Pulmonary artery endothelial cell (primary cell): ENCODE results near the gene MSANTD2. TPM values are rescaled to one million over a fixed set of nuclear protein-coding genes. Genes with fewer than 3 reads are reported as not detected.
A peak's percentile ranks its signal among the peaks of the same experiment; 100 is the strongest.

Experiments
- DNase-seq: peaks from one replicate; pipeline ENCODE4 v3.0.0-alpha.2; 2011; ENCODE audit warnings: low read depth, low spot score
- total RNA-seq: library from RNA; depleted of rRNA; stranded (reverse); fragments of >200 nt; gene quantifications from 2 replicates; pipeline ENCODE4 v1.2.3, GENCODE V29; 2014

The MSANTD2 gene
- 8.1 and 12.6 TPM in 2 replicates for total RNA-seq

- no peak for DNase-seq
Observed at GRCh38 chr11:124800226-124800929, at the start of gene MSANTD2. Gene MSANTD2 (minus strand): TSS chr11:124800406. CDS start chr11:124800380, 26 bp downstream.

GRCh38 chr11:124846070-124846673 is 46.0 kb upstream of the MSANTD2 start:
- DNase-seq: no peak

GRCh38 chr11:124844664-124845079 is 44.5 kb upstream of the MSANTD2 start:
- DNase-seq: no peak

- no peak for DNase-seq
Observed at GRCh38 chr11:124843616-124843910, 43.4 kb upstream of the MSANTD2 start.

- no peak for DNase-seq
Observed at GRCh38 chr11:124842305-124842704, 42.1 kb upstream of the MSANTD2 start.

- no peak for DNase-seq
Observed at GRCh38 chr11:124841840-124842239, 41.6 kb upstream of the MSANTD2 start.

- no peak for DNase-seq
Observed at GRCh38 chr11:124841201-124841600, 41.0 kb upstream of the MSANTD2 start.

GRCh38 chr11:124840666-124841065 is 40.5 kb upstream of the MSANTD2 start:
- DNase-seq: no peak

- DNase-seq: no peak
Observed at GRCh38 chr11:124839972-124840621, 39.9 kb upstream of the MSANTD2 start.

- DNase-seq: no peak
Observed at GRCh38 chr11:124839128-124839971, 39.1 kb upstream of the MSANTD2 start.

GRCh38 chr11:124838805-124839127 is 38.6 kb upstream of the MSANTD2 start:
- no peak for DNase-seq

- peak; percentile 76 for DNase-seq
Observed at GRCh38 chr11:124837491-124837856, 37.3 kb upstream of the MSANTD2 start.

- DNase-seq: no peak
Observed at GRCh38 chr11:124835918-124836317, 35.7 kb upstream of the MSANTD2 start.

- DNase-seq: no peak
Observed at GRCh38 chr11:124834526-124835180, 34.4 kb upstream of the MSANTD2 start.

GRCh38 chr11:124832571-124832970 is 32.4 kb upstream of the MSANTD2 start:
- no peak for DNase-seq

GRCh38 chr11:124831897-124832296 is 31.7 kb upstream of the MSANTD2 start:
- DNase-seq: no peak

GRCh38 chr11:124830749-124831148 is 30.5 kb upstream of the MSANTD2 start:
- no peak for DNase-seq

GRCh38 chr11:124829986-124830385 is 29.8 kb upstream of the MSANTD2 start:
- DNase-seq: no peak

GRCh38 chr11:124825876-124826275 is 25.7 kb upstream of the MSANTD2 start:
- DNase-seq: no peak

- DNase-seq: no peak
Observed at GRCh38 chr11:124823512-124824376, 23.5 kb upstream of the MSANTD2 start.
